Brain microvascular endothelial cell (primary cell): ENCODE measurements around the gene TMPRSS4.

Experiments used
- DNase-seq: peaks from one replicate; pipeline ENCODE4 v3.0.0-alpha.2; 2020
- H3K27ac ChIP-seq: fragments of 250-450 bp; sonication (Bioruptor Pico); 2 replicates; pipeline ENCODE4 v1.5.1; 2020; ENCODE audit warnings: mild to moderate bottlenecking, moderate library complexity
- H3K27me3 ChIP-seq: fragments of 250-450 bp; sonication (Bioruptor Pico); replicated peaks from 2 replicates; pipeline ENCODE4 v1.5.1; 2020; ENCODE audit warnings: mild to moderate bottlenecking
- H3K36me3 ChIP-seq: fragments of 250-450 bp; sonication (Bioruptor Pico); replicated peaks from 2 replicates; pipeline ENCODE4 v1.5.1; 2020; ENCODE audit warnings: mild to moderate bottlenecking
- H3K4me3 ChIP-seq: 2 replicates; pipeline ENCODE4 v1.5.1; 2011; ENCODE audit warnings: low read depth, mild to moderate bottlenecking, control low read depth, low read length, moderate library complexity
- CTCF ChIP-seq: IDR thresholded peaks from 2 replicates; pipeline ENCODE4 v1.5.1; 2011; ENCODE audit warnings: low read depth, mild to moderate bottlenecking, moderate library complexity, low read length, control low read depth, inconsistent platforms; ENCODE audit errors: missing control alignments
- in situ Hi-C: cut with HindIII; loops from 2 replicates; pipeline ENCODE4 v1.10.0; 2017; ENCODE audit warnings: low sequenced_read_pairs, low pct_ligation_motif_present

TMPRSS4 gene

DNA sequence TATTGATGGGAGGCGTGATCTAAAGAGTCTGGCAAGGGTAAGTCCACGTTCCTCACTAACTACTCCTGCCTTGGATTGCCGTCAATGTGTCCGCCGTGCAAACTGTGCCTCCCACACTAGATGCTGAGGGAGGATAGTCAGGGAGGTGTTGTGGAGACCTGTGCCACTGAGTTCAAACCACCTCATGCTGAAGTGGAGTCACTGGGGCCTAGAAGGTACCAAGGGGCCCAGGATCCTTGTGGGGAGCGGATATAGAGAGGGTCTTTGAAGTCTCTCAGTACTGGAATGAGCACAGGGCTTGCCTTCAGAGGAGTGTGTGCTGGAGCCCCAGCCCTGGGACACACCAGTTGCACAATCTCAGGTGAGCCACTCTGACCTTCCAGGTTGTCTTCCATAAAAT lies 27.1 kb upstream of the TMPRSS4 start:
- TF ChIP-seq CTCF, result no peak
- in situ Hi-C loops, result no loop called here
- Histone ChIP-seq H3K27ac (no peak overlapping the region), H3K36me3 (no peaks in the 10 kb centered on the region), H3K27me3 (peaks cover 2% of the 10 kb centered on the region), H3K4me3 (no peak overlapping the region)
- DNase-seq, result no peak

DNA sequence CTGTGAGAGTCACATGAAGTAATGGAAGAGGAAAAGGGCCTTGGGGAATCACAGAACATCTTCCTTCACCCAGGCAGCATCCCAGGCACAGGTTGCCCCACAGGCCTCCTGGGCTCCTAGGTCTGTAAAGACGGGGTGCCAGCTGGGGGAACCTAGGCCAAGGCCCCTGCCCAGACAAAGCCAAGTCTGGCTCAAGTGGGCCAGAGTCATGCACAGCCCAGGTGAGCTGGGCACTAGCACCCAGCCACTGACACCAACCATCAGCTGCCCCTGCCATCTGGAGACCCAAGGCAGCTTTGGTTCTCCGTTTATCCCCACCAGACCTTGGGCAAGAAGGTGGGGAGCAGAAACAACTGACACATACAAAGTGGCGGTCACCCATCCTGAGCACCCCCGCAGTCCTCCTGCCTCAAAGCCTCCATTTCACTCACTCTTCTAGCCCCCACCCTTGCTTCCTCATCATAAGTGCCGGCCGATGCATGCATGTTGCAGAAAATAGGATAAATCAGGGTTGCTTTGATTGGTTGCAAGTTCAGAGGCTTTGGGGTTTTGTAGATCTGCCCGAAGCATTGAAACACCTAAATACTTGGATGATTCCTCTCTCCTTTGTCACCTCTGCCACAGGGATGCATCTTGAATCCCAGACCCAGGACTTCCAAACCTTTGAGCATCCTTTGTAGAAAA lies 26.5 kb upstream of the TMPRSS4 start:
- in situ Hi-C loops, result no loop called here
- Histone ChIP-seq H3K27ac (no peak overlapping the region), H3K4me3 (no peak overlapping the region), H3K36me3 (no peaks in the 10 kb centered on the region), H3K27me3 (peaks cover 2% of the 10 kb centered on the region)
- TF ChIP-seq CTCF, result no peak
- DNase-seq, result no peak

GRCh38 chr11:118051136-118051610 lies 25.7 kb upstream of the TMPRSS4 start:
- Histone ChIP-seq H3K27ac (no peak overlapping the region), H3K4me3 (no peak overlapping the region), H3K36me3 (no peaks in the 10 kb centered on the region), H3K27me3 (peaks cover 2% of the 10 kb centered on the region)
- in situ Hi-C loops, result no loop called here
- DNase-seq, result no peak
- no peak for TF ChIP-seq CTCF

GRCh38 chr11:118051611-118052461 lies 25.0 kb upstream of the TMPRSS4 start:
- DNase-seq, result no peak
- TF ChIP-seq CTCF, result no peak
- in situ Hi-C loops, result no loop called here
- H3K27me3 ChIP-seq, result peaks cover 2% of the 10 kb centered on the region
- no peaks in the 10 kb centered on the region for H3K36me3 ChIP-seq
- H3K4me3 ChIP-seq, result no peak overlapping the region
- no peak overlapping the region for H3K27ac ChIP-seq

GRCh38 chr11:118052581-118053206 lies 24.2 kb upstream of the TMPRSS4 start:
- H3K36me3 ChIP-seq, result no peaks in the 10 kb centered on the region
- TF ChIP-seq CTCF, result no peak
- no peak overlapping the region for H3K27ac ChIP-seq
- no peak for DNase-seq
- in situ Hi-C loops, result no loop called here
- H3K27me3 ChIP-seq, result no peaks in the 10 kb centered on the region
- H3K4me3 ChIP-seq, result no peak overlapping the region
